RWPE2 (cell line): ENCODE data around the gene CDC42SE2.

Source experiments
- ATAC-seq: fragments of 200-7000 bp; cut with Tn5 transposase; 3 replicates; pipeline ENCODE4 v1.9.1; 2021; ENCODE audit warnings: low read depth
- DNase-seq: peaks from one replicate; pipeline ENCODE4 v3.0.0-alpha.2; 2020; ENCODE audit warnings: low spot score
- H3K27ac ChIP-seq: fragments of 450-650 bp; 2 replicates; pipeline ENCODE4 v1.5.1; 2017; ENCODE audit warnings: mild to moderate bottlenecking; ENCODE audit not compliant: poor library complexity, severe bottlenecking
- H3K27me3 ChIP-seq: fragments of 250-450 bp; sonication (Bioruptor Pico); 2 replicates; pipeline ENCODE4 v1.5.1; 2021; ENCODE audit warnings: mild to moderate bottlenecking, moderate library complexity; ENCODE audit not compliant: insufficient read depth, poor library complexity, severe bottlenecking
- H3K36me3 ChIP-seq: fragments of 250-450 bp; sonication (Bioruptor Pico); 2 replicates; pipeline ENCODE4 v1.5.1; 2020; ENCODE audit warnings: low read depth, mild to moderate bottlenecking, moderate library complexity
- H3K4me1 ChIP-seq: fragments of 250-450 bp; sonication (Bioruptor Pico); 2 replicates; pipeline ENCODE4 v1.5.1; 2021; ENCODE audit warnings: mild to moderate bottlenecking, moderate library complexity; ENCODE audit not compliant: insufficient read depth, poor library complexity, severe bottlenecking
- H3K4me3 ChIP-seq: fragments of 250-450 bp; sonication (Bioruptor Pico); 2 replicates; pipeline ENCODE4 v1.5.1; 2021; ENCODE audit warnings: mild to moderate bottlenecking, moderate library complexity; ENCODE audit not compliant: severe bottlenecking
- H3K9me3 ChIP-seq: fragments of 250-450 bp; sonication (Bioruptor Pico); 2 replicates; pipeline ENCODE4 v1.5.1; 2021; ENCODE audit warnings: mild to moderate bottlenecking, moderate library complexity; ENCODE audit not compliant: severe bottlenecking
- CTCF ChIP-seq: fragments of 450-650 bp; IDR thresholded peaks from one replicate; pipeline ENCODE4 v1.5.1; 2017; ENCODE audit warnings: mild to moderate bottlenecking, moderate library complexity; ENCODE audit not compliant: poor library complexity, severe bottlenecking

The CDC42SE2 gene

GRCh38 chr5:131221008-131221703 lies 42.7 kb upstream of the CDC42SE2 start:
- no peak overlapping the region for H3K27ac ChIP-seq

GRCh38 chr5:131221888-131222287 lies 42.0 kb upstream of the CDC42SE2 start:
- Histone ChIP-seq H3K27ac (no peak overlapping the region), H3K36me3 (no peaks in the 10 kb centered on the region), H3K9me3 (no peaks in the 10 kb centered on the region), H3K4me1 (peaks cover 23% of the 10 kb centered on the region), H3K27me3 (no peaks in the 10 kb centered on the region), H3K4me3 (no peak overlapping the region)
- no peak for TF ChIP-seq CTCF
- ATAC-seq: 0 out of 3 replicates have a peak, but pooled peaks have one; percentile 42
- DNase-seq: no peak

More at GRCh38 chr5:131221008-131221703, 42.7 kb upstream of the CDC42SE2 start:
- no peaks in the 10 kb centered on the region for H3K9me3 ChIP-seq
- TF ChIP-seq CTCF: no peak
- DNase-seq (no peak), ATAC-seq (no peak)
- H3K27me3 ChIP-seq: no peaks in the 10 kb centered on the region
- peaks cover 23% of the 10 kb centered on the region for H3K4me1 ChIP-seq
- no peaks in the 10 kb centered on the region for H3K36me3 ChIP-seq
- no peak overlapping the region for H3K4me3 ChIP-seq

GRCh38 chr5:131222731-131223130 lies 41.1 kb upstream of the CDC42SE2 start:
- H3K4me3 ChIP-seq: no peak overlapping the region

GRCh38 chr5:131223751-131224386 lies 40.0 kb upstream of the CDC42SE2 start:
- Histone ChIP-seq H3K4me3 (no peak overlapping the region), H3K4me1 (peaks cover 17% of the 10 kb centered on the region), H3K27me3 (no peaks in the 10 kb centered on the region), H3K36me3 (no peaks in the 10 kb centered on the region), H3K9me3 (no peaks in the 10 kb centered on the region), H3K27ac (no peak overlapping the region)
- ATAC-seq (no peak), DNase-seq (no peak)
- no peak for TF ChIP-seq CTCF

More at GRCh38 chr5:131222731-131223130, 41.1 kb upstream of the CDC42SE2 start:
- ATAC-seq (no peak), DNase-seq (no peak)
- Histone ChIP-seq H3K36me3 (no peaks in the 10 kb centered on the region), H3K9me3 (no peaks in the 10 kb centered on the region), H3K27ac (no peak overlapping the region), H3K27me3 (no peaks in the 10 kb centered on the region), H3K4me1 (peaks cover 23% of the 10 kb centered on the region)
- TF ChIP-seq CTCF: no peak
